Endothelial cell of umbilical vein (primary cell): ENCODE measurements around the gene SPAG16.

ENCODE experiments used
- EZH2 ChIP-seq: IDR thresholded peaks from 2 replicates; pipeline ENCODE4 v1.6.1; 2012; ENCODE audit warnings: borderline replicate concordance, low read depth, mild to moderate bottlenecking, moderate library complexity, low read length, inconsistent platforms; ENCODE audit not compliant: severe bottlenecking
- GATA2 ChIP-seq: IDR thresholded peaks from 2 replicates; pipeline ENCODE4 v1.7.0; 2011; ENCODE audit warnings: low read depth, mild to moderate bottlenecking, moderate library complexity, mixed read lengths, low read length; ENCODE audit not compliant: insufficient read length, insufficient read depth
- JUN ChIP-seq: IDR thresholded peaks from 2 replicates; pipeline ENCODE4 v1.6.1; 2011; ENCODE audit warnings: borderline replicate concordance, low read depth; ENCODE audit not compliant: insufficient read length, insufficient read depth
- MAX ChIP-seq: IDR thresholded peaks from 2 replicates; pipeline ENCODE4 v1.6.1; 2011; ENCODE audit not compliant: insufficient read depth, insufficient read length
- MYC ChIP-seq: IDR thresholded peaks from one replicate; pipeline ENCODE4 v1.6.1; 2011; ENCODE audit warnings: mild to moderate bottlenecking, low read depth, low read length
- POLR2A ChIP-seq: IDR thresholded peaks from 2 replicates; pipeline ENCODE4 v1.6.1; 2012; ENCODE audit warnings: low read depth, mild to moderate bottlenecking, control low read depth, low read length
- POLR2AphosphoS5 ChIP-seq: IDR thresholded peaks from 2 replicates; pipeline ENCODE4 v1.6.1; 2012; ENCODE audit warnings: low read depth, mild to moderate bottlenecking, control low read depth, low read length, moderate library complexity; ENCODE audit not compliant: insufficient read depth
- TF ChIP-seq, protein P1 (sequence below), 2 donors: IDR thresholded peaks; 1 replicate in 1 of 2; 2 replicates in 1 of 2; pipeline ENCODE4 v1.5.1; 2011; ENCODE audit warnings: low read length in 2 of 2, mild to moderate bottlenecking in 2 of 2, moderate library complexity in 2 of 2, control low read depth in 1 of 2, inconsistent platforms in 1 of 2, low read depth in 1 of 2; ENCODE audit not compliant: insufficient read depth in 1 of 2; ENCODE audit errors: extremely low read depth in 1 of 2

GRCh38 chr2:214410128-214410775, 1126.0 kb downstream of the SPAG16 start:
- TF ChIP-seq POLR2A (no peak), EZH2 (no peak), POLR2AphosphoS5 (no peak), JUN (no peak), GATA2 (no peak), MAX (no peak), MYC (no peak)
- TF ChIP-seq, protein P1, sequence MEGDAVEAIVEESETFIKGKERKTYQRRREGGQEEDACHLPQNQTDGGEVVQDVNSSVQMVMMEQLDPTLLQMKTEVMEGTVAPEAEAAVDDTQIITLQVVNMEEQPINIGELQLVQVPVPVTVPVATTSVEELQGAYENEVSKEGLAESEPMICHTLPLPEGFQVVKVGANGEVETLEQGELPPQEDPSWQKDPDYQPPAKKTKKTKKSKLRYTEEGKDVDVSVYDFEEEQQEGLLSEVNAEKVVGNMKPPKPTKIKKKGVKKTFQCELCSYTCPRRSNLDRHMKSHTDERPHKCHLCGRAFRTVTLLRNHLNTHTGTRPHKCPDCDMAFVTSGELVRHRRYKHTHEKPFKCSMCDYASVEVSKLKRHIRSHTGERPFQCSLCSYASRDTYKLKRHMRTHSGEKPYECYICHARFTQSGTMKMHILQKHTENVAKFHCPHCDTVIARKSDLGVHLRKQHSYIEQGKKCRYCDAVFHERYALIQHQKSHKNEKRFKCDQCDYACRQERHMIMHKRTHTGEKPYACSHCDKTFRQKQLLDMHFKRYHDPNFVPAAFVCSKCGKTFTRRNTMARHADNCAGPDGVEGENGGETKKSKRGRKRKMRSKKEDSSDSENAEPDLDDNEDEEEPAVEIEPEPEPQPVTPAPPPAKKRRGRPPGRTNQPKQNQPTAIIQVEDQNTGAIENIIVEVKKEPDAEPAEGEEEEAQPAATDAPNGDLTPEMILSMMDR (IDR thresholded peaks at IDR 0.05; ENCODE audit: extremely low read depth in 1 of 2, insufficient read depth in 1 of 2, low read depth in 1 of 2, low read length in 2 of 2), result no peak
